ENCODE data around the gene TIRAP.

The TIRAP gene

GRCh38 chr11:126327281-126328000, 44.5 kb downstream of the TIRAP start:
- no peak for DNase-seq

- no peak for DNase-seq
Observed at GRCh38 chr11:126328001-126328390, 45.1 kb downstream of the TIRAP start.

DNA sequence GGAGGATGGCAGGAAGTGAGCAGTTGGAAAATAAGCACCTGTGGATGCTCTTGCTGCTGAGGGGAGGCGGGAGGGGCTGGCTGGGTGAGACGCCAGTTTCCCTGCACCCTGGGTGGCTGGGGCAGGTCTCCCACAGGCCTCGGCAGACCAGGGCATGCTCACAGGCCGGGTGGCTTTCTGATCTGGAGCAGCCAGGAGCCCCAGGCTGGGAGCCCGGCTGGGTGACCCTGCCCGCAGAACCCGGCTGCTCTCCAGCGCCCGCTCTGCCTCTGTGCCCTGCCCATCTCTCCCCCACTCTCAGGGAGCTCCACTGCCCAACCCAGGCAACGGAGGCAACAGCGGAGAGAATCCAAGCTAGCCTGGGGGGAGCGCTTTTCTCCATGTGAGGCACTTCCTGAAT, 45.6 kb downstream of the TIRAP start:
- DNase-seq = no peak

- no peak for DNase-seq
Observed at GRCh38 chr11:126328938-126329643, 46.2 kb downstream of the TIRAP start.

DNA sequence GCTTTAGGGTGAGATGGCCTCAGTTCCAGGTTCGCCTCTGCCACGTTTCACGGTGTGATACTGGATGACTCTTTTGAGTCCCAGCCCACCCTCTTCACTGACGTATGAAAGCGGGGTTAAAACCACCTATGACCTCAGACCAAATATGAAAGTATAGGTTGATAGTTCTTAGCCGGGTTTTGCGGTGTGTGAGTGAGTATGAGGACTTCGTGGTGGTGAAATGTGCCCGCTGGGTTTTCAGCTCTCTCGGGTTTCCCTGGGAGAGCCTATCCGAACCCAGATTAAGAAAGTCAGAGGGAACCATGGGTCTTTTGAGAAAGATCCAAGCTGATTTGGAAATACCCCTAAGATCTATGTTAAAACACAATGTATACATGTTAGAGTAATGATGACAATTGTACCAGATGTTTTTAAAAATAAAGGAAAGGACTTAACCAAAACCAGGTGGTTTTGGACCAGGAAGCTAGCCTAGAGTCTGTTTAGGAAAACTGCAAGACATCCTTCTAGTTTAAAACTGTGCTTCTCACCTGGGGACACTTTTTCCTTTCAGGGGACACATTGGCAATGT, 46.8 kb downstream of the TIRAP start:
- no peak for DNase-seq

DNA sequence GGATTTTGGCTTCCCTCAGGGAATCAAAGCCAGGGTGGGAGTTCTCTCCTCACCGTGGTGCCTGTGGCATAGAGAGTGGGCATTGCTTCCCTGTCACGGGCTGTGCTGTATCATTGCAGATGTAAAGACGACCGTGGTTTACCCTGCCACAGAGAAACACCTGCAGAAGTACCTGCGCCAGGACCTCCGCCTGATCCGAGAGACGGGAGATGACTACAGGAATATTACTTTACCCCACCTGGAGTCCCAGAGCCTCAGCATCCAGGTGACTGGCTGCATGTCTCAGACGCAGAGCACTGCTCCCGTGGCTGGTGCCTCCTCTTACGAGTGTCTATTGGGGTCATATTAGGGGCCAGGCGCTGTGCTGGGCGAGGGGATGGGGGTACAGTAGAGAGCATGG, 48.4 kb downstream of the TIRAP start:
- no peak for DNase-seq

GRCh38 chr11:126332221-126332711, 49.4 kb downstream of the TIRAP start:
- DNase-seq = no peak

DNA sequence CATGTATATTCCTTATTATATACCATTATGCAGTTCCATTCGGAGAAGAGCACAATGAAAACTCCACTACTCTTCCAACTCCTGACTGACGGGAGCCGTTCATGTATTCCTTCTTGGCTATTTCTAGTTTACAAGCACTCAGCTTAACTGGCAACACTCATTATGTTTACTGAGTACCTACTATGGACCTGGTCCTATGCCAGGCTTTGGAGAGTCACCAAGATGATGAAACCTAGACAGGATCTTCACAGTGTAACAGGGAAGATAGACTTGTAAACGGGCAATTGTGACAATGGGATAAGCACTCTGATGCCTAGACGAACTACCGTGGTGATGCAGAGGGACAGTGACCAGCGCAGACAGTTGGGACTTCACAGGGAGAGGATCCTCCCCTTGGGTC, 50.2 kb downstream of the TIRAP start:
- no peak for DNase-seq

GRCh38 chr11:126334659-126335462, 52.0 kb downstream of the TIRAP start:
- DNase-seq = no peak

DNA sequence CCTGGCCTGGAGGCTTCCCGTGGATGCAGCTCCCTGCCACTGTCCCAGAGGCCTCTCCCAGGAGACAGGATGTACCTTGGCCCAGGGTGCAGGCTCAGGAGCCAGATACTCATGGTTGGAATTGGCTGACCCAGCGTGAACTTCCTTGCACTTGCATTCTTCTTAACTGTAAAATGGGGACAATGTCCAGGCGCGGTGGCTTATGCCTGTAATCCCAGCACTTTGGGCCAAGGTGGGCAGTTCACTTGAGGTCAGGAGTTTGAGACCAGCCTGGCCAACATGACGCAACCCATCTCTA, 52.5 kb downstream of the TIRAP start:
- no peak for DNase-seq

GRCh38 chr11:126336138-126336541, 53.2 kb downstream of the TIRAP start:
- DNase-seq = no peak

DNA sequence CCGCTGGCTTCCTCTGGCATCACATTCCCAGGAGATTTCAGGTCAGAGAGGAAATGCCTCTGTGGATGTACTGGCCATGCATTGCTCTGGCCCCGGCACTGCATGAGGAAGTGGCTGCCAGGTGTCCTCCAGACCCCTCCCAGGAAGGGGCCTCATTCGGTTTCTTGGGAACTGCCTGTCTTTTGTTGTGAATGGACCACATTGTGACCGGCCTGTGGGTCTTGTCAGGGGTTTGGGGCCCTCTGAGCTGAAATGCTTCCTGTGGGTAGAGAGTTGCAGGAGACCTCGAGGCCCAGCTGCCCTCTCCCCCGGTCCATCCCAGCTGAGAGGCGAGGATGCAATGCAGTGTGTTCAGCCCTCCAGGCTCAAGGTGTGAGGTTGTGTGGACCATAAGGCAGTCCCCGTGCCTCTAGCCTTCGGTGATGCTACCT, 53.8 kb downstream of the TIRAP start:
- no peak for DNase-seq

DNA sequence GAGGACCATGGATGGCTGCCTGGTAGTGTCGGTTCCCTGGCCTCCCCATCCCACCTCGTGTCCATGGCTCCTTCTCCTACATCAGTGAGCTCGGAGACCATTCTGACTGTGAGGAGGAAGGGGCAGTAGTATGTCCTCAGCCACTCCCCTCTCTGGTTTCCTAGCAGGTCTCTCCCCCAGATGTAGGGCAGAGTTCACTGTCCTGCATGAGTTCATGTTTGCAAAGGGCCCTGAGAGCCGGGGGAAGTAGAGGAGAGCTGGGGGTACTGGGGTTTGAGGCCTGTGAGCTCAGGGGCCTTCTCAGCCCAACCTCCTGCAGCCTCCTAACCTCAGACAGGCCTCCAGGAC, 54.2 kb downstream of the TIRAP start:
- no peak for DNase-seq

- no peak for DNase-seq
Observed at GRCh38 chr11:126337474-126338241, 54.8 kb downstream of the TIRAP start.

DNA sequence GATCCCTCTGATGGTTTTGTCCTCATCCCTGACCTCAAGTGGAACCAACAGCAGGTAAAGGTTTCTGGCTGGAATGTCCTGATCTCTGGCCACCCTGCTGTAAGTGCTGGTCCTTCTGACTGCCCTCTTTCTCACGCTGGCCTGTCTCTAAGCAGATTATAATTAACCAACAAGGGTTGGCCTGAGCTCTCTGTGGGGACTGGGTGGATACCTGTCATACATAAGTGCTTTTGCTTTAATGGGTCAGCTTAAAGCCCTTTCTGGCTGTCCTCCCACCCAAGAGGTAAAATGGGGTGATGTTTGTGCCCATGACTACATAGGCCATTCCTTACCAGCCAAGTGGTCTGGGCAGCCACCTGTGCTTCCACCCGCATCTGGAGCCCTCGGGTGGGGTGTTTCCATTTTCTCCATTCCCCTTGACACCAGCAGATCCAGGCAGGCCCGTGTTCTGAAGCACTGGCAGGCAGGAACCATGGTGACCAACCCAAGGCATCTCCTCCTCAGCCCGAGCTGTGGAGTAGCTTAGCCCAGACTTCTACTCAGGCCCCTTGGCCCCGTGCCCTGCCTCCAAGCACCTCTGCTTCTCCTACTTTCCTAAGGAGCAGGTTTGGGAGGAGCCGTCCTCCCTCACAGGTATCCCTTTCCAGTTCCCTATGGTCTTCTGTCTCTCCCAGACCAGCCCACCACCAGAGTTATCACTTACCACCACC, 55.6 kb downstream of the TIRAP start:
- no peak for DNase-seq

- no peak for DNase-seq
Observed at GRCh38 chr11:126339073-126339862, 56.4 kb downstream of the TIRAP start.

DNA sequence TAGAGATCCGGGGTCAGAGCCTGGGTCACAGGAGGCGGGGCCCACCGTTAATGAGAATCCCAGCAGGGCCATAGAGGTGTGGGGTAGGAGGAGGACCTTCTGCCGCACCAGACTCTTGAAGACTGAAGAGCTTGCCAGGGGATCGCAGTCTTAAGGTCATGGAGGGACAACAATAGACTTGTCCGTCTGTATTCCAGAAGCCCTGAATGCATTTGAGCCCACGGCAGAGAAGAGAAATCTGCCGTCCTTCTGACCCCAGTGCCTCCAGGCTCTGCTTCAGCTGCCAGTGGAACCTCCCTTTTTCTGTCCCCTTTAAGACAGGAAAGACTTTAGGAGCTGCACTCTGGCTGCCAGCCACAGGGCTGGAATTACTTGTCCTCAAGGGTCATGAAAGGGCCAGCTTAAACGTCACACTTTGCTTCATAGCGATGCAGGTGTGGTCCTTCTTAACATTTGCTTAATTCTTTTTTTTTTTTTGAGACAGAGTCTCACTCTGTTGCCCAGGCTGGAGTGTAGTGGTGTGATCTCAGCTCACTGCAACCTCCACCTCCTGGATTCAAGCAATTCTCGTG, 57.1 kb downstream of the TIRAP start:
- no peak for DNase-seq

DNA sequence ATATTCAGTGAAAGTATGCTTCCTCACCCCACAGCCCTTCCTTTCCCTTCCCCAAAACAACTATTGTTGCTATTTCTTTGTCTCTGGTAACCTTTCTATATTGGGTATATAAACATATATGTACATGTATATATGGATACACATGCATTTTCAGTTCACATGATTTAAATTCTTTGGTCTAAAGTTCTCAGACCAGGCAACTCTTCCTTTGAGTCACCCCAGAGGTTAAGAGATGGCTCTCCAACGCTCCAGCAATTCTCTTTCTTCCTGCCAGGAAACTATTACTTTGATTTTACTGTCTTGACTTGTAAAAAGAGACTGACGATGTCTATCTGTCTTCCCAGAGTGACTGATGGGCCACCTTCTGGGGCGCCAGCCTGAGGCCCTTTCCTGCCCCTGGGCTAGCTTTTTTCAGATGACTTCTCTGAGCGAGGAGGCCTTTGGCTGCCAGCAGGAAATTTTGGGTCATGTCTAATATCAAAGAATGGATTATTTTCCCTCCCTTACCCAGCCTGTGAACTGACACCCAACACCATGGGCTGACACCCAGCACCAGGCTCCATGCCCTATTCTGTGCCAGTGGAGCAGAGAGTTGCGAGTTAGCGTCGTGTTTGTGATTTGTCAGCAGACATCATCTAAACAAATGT, 58.2 kb downstream of the TIRAP start:
- no peak for DNase-seq

- no peak for DNase-seq
Observed at GRCh38 chr11:126341760-126342161, 58.9 kb downstream of the TIRAP start.

GRCh38 chr11:126343051-126343450, 60.2 kb downstream of the TIRAP start:
- DNase-seq = no peak

All from cerebellar nuclear complex (tissue), 1 donor.